Right atrium auricular region (tissue), 2 donors: ENCODE results near the gene MPDU1. TPM values are rescaled to one million over a fixed set of nuclear protein-coding genes. Genes with fewer than 3 reads are reported as not detected.

Experiments used
- DNase-seq: peaks from one replicate; pipeline ENCODE4 v3.0.0-alpha.2; 2019; ENCODE audit warnings: low spot score
- H3K27ac ChIP-seq, 2 donors: fragments of 200-600 bp; sonication (generic); 1 replicate in 1 of 2; 2 replicates in 1 of 2; pipeline ENCODE4 v1.5.1; 2016 to 2019
- H3K27me3 ChIP-seq, 2 donors: fragments of 200-600 bp; sonication (generic); one replicate each; pipeline versions ENCODE4 v1.5.1 to v1.6.0; 2017 to 2019
- H3K36me3 ChIP-seq: fragments of 200-600 bp; sonication (generic); one replicate; pipeline ENCODE4 v1.5.1; 2016
- H3K4me1 ChIP-seq, 2 donors: fragments of 200-600 bp; sonication (generic); one replicate each; pipeline versions ENCODE4 v1.5.1 to v1.6.0; 2017 to 2019
- H3K4me3 ChIP-seq, 2 donors: fragments of 200-600 bp; sonication (generic); 1 replicate in 1 of 2; 2 replicates in 1 of 2; pipeline ENCODE4 v1.5.1; 2017 to 2019; ENCODE audit warnings: mild to moderate bottlenecking in 1 of 2, moderate library complexity in 1 of 2
- H3K9me3 ChIP-seq, 2 donors: fragments of 200-600 bp; sonication (generic); one replicate each; pipeline ENCODE4 v1.5.1; 2019
- CTCF ChIP-seq, 2 donors: fragments of 200-600 bp; sonication (generic); IDR thresholded peaks; one replicate each; pipeline ENCODE4 v1.5.1; 2019; ENCODE audit warnings: antibody characterized with exemption in 2 of 2
- total RNA-seq, 2 donors: library from RNA; depleted of rRNA; stranded (reverse); fragments of >200 nt; gene quantifications; one replicate each; pipeline ENCODE4 v1.1.0, GENCODE V29; 2016

The MPDU1 gene
- total RNA-seq, 2 donors from 2014 or later: 55.4 to 81.1 TPM

GRCh38 chr17:7548585-7549400, 34.9 kb upstream of the MPDU1 start, which contains the start of gene TNFSF12:
Gene TNFSF12 (plus strand): TSS chr17:7549058. CDS start chr17:7549154, 96 bp downstream.
- Histone ChIP-seq H3K27ac (peak within 1 kb of the TSS; percentile 80 to 95), H3K27me3 (no peaks in the 10 kb centered on the region), H3K9me3 (no peaks in the 10 kb centered on the region), H3K4me1 (peaks cover 0 to 22% of the 10 kb centered on the region in 2 donors), H3K36me3 (no peaks in the 10 kb centered on the region), H3K4me3 (peak within 1 kb of the TSS; percentile 54 to 61)
- no peak for DNase-seq
- TF ChIP-seq CTCF (IDR thresholded peaks at IDR 0.05): peak in 1 of 2 donors; percentile 60

- no peak for TF ChIP-seq CTCF (IDR thresholded peaks at IDR 0.05)
- Histone ChIP-seq H3K9me3 (no peaks in the 10 kb centered on the region), H3K4me1 (peaks cover 0 to 22% of the 10 kb centered on the region in 2 donors), H3K27me3 (no peaks in the 10 kb centered on the region), H3K27ac (peak overlapping the region; percentile 80 to 95), H3K36me3 (no peaks in the 10 kb centered on the region), H3K4me3 (peak overlapping the region; percentile 54 to 61)
- DNase-seq: no peak
Measured at GRCh38 chr17:7549401-7550055, 34.1 kb upstream of the MPDU1 start.

- Histone ChIP-seq H3K4me3 (no peak overlapping the region), H3K36me3 (no peaks in the 10 kb centered on the region), H3K9me3 (no peaks in the 10 kb centered on the region), H3K27me3 (no peaks in the 10 kb centered on the region), H3K27ac (peak overlapping the region; percentile 80 to 95), H3K4me1 (peaks cover 0 to 22% of the 10 kb centered on the region in 2 donors)
- no peak for DNase-seq
- TF ChIP-seq CTCF (IDR thresholded peaks at IDR 0.05): no peak
Measured at GRCh38 chr17:7550344-7550743, 33.3 kb upstream of the MPDU1 start.

- Histone ChIP-seq H3K9me3 (no peaks in the 10 kb centered on the region), H3K27me3 (no peaks in the 10 kb centered on the region), H3K36me3 (no peaks in the 10 kb centered on the region), H3K4me1 (peaks cover 0 to 22% of the 10 kb centered on the region in 2 donors), H3K4me3 (no peak overlapping the region), H3K27ac (no peak overlapping the region)
- TF ChIP-seq CTCF (IDR thresholded peaks at IDR 0.05): no peak
- no peak for DNase-seq
Measured at GRCh38 chr17:7551396-7551795, 32.3 kb upstream of the MPDU1 start.

GRCh38 chr17:7552621-7553051, 31.0 kb upstream of the MPDU1 start:
- H3K9me3 ChIP-seq: no peaks in the 10 kb centered on the region
- TF ChIP-seq CTCF (IDR thresholded peaks at IDR 0.05): no peak
- H3K27me3 ChIP-seq: no peaks in the 10 kb centered on the region
- no peaks in the 10 kb centered on the region for H3K36me3 ChIP-seq
- no peak for DNase-seq
- H3K4me1 ChIP-seq: peaks cover 0 to 30% of the 10 kb centered on the region in 2 donors
- H3K4me3 ChIP-seq: no peak overlapping the region
- H3K27ac ChIP-seq: no peak overlapping the region
